ENCODE results near the gene PLCH2.

DNA sequence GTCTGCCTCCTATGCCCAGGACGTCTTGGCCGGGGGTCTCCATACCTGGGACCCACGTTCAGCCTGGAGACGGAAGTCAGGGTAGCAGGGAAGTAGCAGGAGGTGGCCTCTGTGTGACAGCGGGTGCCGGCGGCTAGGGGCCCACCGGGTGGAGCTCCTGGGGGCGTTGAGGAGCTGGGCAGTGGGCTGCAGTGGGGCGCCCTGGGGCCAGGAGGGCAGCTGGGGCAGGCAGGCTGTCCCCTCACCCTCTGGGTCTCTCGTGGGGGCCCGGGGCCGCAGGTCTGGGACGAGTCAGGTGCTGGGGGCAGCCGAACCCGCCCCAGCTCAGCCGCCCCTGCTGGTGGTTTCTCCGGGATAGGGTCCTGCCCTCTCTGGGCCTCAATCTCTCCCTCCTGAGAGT lies 49.0 kb upstream of the PLCH2 start:
- TF ChIP-seq, protein P1, sequence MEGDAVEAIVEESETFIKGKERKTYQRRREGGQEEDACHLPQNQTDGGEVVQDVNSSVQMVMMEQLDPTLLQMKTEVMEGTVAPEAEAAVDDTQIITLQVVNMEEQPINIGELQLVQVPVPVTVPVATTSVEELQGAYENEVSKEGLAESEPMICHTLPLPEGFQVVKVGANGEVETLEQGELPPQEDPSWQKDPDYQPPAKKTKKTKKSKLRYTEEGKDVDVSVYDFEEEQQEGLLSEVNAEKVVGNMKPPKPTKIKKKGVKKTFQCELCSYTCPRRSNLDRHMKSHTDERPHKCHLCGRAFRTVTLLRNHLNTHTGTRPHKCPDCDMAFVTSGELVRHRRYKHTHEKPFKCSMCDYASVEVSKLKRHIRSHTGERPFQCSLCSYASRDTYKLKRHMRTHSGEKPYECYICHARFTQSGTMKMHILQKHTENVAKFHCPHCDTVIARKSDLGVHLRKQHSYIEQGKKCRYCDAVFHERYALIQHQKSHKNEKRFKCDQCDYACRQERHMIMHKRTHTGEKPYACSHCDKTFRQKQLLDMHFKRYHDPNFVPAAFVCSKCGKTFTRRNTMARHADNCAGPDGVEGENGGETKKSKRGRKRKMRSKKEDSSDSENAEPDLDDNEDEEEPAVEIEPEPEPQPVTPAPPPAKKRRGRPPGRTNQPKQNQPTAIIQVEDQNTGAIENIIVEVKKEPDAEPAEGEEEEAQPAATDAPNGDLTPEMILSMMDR (conservative IDR thresholded peaks at IDR 0.05; ENCODE audit: low read depth, low read length), result no peak
- TF ChIP-seq EZH2phosphoT487 (IDR thresholded peaks at IDR 0.05; ENCODE audit: borderline replicate concordance, low read length) (no peak), EZH2 (IDR thresholded peaks at IDR 0.05; ENCODE audit: low read length, unreplicated experiment) (no peak)

All from PC-3 (cell line).